ENCODE measurements around the gene FAM170B. TPM values are rescaled to one million over a fixed set of nuclear protein-coding genes. Genes with fewer than 3 reads are reported as not detected.

Gene FAM170B
- total RNA-seq, 1 experiment from 2014 or later, result not detected

DNA sequence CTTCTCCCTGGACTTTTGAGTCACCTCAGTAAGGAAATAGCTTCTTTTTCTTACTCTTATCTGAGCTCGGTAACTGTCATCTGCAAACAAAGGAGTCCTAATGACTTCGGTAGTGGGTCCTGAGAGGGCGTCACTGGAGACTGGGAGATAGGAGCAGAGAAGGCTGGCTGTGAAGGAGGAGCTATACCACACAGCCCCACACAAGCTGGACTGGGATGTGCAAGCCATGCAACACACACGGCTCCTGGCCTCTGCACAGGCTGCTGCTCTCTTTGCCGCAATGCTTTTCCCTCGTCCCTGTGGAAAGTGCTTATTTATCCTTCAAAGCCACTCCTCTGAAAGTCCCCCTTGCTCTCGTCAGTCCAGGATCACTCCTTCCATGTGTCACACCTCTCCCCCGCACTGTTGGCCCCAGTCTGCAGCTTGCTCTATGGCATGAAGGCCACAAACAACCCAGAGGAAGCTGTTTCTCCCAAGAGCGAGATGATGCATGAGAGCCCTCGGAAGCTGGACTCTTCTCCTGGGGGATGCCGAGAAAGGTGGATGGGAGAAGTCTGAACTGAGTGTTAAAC is 39.5 kb upstream of the FAM170B start:
- Histone ChIP-seq H3K9me3 (replicated peaks) (no peaks in the 10 kb centered on the region), H3K4me1 (replicated peaks) (peaks cover 19% of the 10 kb centered on the region), H3K27me3 (replicated peaks) (no peaks in the 10 kb centered on the region), H3K4me3 (no peak overlapping the region), H3K27ac (no peak overlapping the region), H3K36me3 (no peaks in the 10 kb centered on the region)
- no peak for DNase-seq (ENCODE audit: low read depth in 1 of 2, low spot score in 2 of 2)

DNA sequence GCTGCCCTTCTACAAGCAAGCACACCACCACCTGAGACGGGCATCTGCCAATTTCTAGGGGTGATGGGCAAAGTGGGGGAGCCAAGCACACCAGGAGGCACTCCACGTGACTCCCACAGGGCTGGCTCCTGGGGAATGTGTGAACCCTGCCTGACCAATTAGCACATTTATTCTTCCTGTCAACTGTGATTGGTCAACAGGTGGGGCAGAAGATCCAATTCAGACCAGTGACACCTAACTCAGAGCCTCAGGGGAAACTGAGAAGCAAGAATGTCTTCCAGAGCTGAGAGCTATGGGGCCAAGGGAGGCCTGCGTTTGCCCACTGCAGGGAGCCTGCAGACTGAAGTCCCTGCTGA is 38.9 kb upstream of the FAM170B start:
- Histone ChIP-seq H3K4me1 (replicated peaks) (peaks cover 14% of the 10 kb centered on the region), H3K9me3 (replicated peaks) (no peaks in the 10 kb centered on the region), H3K36me3 (no peaks in the 10 kb centered on the region), H3K27me3 (replicated peaks) (no peaks in the 10 kb centered on the region), H3K4me3 (no peak overlapping the region), H3K27ac (no peak overlapping the region)
- DNase-seq (ENCODE audit: low read depth in 1 of 2, low spot score in 2 of 2), result no peak

DNA sequence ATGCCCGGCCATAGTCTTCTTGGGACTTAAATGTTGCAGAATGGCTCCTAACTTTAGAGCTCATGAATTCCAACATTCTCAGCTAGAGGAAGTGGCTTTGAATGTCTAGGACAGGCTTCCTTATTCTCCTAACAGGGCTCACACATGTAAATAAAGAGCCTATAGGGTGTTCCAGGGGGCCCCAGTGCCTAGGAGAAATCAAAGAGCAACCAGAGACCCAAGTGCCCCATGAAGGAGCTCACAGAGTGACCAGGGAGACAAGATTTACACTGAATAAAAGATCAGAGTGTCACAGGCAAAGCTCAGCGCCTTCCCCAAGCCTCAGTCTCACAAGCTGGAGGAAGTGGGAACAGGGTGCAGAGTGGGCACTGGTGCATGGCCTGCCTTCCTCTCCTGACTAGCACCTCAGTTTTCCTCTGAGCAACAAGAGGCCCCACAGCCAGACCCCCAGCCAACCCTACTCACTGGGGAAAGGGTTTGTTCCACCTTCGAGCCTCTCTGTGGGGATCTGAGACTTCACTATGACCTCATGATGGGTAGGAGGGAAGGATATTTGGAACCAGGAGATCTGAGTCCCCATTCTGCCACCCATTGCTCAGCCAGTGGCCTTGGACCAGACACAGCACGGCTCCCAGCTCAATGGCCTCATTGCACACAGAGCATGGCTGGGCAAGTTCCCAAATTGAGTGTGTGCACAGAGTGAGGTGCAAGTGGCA is 38.4 kb upstream of the FAM170B start:
- no peaks in the 10 kb centered on the region for H3K27me3 ChIP-seq (replicated peaks)
- no peak for DNase-seq (ENCODE audit: low read depth in 1 of 2, low spot score in 2 of 2)
- no peak overlapping the region for H3K4me3 ChIP-seq
- no peaks in the 10 kb centered on the region for H3K36me3 ChIP-seq
- no peak overlapping the region for H3K27ac ChIP-seq
- no peaks in the 10 kb centered on the region for H3K9me3 ChIP-seq (replicated peaks)
- H3K4me1 ChIP-seq (replicated peaks), result peaks cover 9% of the 10 kb centered on the region

DNA sequence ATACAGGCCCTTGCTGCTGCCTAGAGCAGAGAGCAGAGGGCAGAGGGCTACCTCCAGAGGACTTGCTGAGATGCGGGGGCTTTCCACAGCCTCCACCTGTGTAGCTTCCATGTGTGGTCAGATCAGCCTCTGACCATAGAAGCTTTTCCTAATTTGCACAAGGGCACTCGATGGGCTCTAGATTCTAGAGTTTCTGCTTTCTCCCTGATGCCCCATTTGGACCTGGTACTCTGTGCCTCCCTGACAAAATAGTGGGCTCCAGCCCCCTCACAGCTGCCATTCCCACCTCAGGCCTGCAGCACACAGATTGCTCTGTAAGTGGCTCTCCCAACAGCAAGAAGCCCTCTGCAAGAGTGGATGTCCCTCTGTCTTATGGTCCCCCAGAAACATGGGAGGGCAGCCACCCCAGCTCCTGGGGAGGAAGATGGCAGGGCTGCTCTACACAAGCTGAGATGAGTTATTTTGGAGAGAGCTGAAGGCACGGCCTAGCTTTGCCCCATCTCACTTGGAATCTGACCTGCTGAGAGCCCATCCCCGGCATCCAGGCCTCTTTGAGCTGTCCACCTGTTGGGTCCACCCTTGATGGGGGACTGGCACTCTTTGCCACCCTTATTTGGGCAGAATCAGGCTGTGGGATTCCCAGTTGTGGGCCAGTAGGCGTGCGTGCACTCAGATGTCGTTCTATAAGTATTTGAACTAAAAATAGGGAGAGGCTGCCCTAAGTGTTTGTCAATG is 37.7 kb upstream of the FAM170B start:
- no peak for DNase-seq (ENCODE audit: low read depth in 1 of 2, low spot score in 2 of 2)
- Histone ChIP-seq H3K9me3 (replicated peaks) (no peaks in the 10 kb centered on the region), H3K27me3 (replicated peaks) (no peaks in the 10 kb centered on the region), H3K36me3 (no peaks in the 10 kb centered on the region), H3K4me3 (no peak overlapping the region), H3K4me1 (replicated peaks) (peaks cover 2% of the 10 kb centered on the region), H3K27ac (no peak overlapping the region)

DNA sequence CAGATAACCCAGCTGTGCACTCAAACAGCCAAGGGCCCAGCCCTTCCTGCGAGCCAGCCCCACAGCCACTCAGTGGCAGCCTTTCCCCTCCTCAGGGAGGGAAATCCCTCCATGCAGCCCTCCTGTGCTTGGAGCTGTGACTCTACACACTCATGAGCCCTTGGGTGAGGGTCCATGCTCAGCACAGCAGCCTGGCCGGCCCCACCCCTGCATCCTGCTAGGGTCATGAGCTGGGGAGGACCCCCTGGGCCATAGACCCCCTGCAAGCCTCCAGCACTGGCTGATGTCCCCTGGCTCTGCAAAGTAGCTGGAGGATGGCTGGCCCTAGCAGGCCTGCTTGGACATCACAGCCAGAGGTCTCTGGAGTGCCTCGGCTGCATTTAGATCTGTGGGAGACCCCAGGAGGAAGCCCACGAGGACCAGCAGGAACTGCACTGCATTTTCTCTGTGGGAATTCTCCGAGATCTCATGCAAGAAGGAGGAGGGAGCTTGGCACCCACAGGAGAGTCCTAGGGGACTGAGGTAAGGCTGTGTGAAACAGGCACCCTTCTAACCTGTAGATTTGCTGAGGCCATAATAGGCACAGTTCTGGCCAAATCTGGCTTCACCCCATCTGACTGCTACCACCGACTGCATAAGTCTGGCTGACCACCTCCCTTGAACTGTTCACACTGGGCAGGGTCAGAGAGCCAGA is 37.0 kb upstream of the FAM170B start:
- H3K27ac ChIP-seq, result no peak overlapping the region
- no peaks in the 10 kb centered on the region for H3K36me3 ChIP-seq
- no peaks in the 10 kb centered on the region for H3K27me3 ChIP-seq (replicated peaks)
- H3K9me3 ChIP-seq (replicated peaks), result no peaks in the 10 kb centered on the region
- no peaks in the 10 kb centered on the region for H3K4me1 ChIP-seq (replicated peaks)
- DNase-seq (ENCODE audit: low read depth in 1 of 2, low spot score in 2 of 2), result no peak
- no peak overlapping the region for H3K4me3 ChIP-seq

DNA sequence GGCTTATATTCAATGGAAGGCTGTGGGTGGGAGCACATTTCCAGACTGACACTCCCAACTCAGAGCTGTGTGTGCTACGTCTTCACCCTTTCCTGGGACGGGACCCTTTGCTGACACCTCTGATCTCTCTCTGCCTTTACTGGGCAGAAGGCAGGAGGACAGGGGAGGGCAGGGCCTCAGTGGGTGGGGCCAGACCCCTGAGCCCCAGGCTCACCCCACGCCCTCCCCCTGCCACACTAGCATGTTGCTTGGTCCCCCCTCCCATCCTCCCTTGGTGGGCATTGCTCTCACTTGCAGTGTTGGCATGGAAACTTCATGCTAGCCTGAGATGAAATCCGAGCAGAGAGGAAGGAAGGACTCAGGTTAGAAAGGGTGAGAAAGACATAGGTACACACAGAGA is 36.0 kb upstream of the FAM170B start:
- H3K27ac ChIP-seq, result no peak overlapping the region
- H3K4me3 ChIP-seq, result no peak overlapping the region
- H3K36me3 ChIP-seq, result no peaks in the 10 kb centered on the region
- H3K27me3 ChIP-seq (replicated peaks), result no peaks in the 10 kb centered on the region
- H3K4me1 ChIP-seq (replicated peaks), result no peaks in the 10 kb centered on the region
- no peak for DNase-seq (ENCODE audit: low read depth in 1 of 2, low spot score in 2 of 2)
- H3K9me3 ChIP-seq (replicated peaks), result no peaks in the 10 kb centered on the region

DNA sequence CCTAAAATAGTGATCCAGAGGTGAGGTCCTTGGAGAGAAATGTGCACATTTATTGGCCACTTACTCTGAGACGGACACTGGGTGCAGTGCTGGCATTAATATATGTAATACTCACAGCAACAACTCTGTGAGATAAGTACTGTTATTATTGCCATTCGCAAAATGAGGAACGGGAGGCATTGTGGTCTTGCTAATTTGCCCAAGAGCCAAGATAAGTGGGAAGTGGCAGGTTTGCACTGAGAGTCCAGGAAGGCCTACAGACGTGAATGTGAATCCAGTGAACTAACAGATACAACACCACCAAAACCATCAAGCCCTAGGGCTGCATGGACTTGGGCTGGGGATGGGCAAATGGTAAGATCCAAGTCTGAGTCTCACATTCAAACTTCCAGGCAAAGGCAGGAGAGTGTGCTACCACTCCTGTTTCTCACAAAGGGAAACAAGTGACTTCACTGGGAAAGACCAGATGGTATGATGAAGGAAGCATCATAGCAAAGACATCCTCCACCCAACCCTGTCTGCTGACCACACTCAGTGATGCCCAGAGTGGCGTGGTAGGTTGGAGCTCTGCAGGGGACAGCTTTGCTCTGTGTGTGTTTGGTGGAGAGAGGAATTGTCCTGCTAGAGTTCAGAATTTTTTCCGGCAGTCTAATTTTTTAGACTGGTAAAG is 35.1 kb upstream of the FAM170B start:
- H3K9me3 ChIP-seq (replicated peaks), result no peaks in the 10 kb centered on the region
- H3K4me1 ChIP-seq (replicated peaks), result peaks cover 2% of the 10 kb centered on the region
- DNase-seq (ENCODE audit: low read depth in 1 of 2, low spot score in 2 of 2), result no peak
- no peaks in the 10 kb centered on the region for H3K36me3 ChIP-seq
- H3K27ac ChIP-seq, result no peak overlapping the region
- no peak overlapping the region for H3K4me3 ChIP-seq
- H3K27me3 ChIP-seq (replicated peaks), result no peaks in the 10 kb centered on the region

DNA sequence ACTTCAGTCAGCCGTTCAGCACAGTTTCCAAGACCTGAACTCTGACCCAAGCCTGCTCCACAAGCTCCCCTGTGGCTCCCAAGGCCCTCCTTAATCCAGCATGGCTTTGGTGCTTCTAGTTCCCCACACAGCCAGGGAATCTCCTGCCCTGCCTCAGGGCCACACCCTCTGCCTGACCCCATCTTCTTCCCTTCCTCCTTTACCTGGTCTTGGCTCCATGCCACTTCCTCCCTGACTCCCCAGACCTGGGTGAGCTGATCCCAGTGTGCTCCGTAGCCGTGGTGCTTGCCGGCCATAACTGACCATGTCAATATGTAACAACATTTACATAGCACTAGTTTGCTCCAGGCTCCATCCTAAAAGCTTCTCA is 34.3 kb upstream of the FAM170B start:
- H3K9me3 ChIP-seq (replicated peaks), result no peaks in the 10 kb centered on the region
- H3K36me3 ChIP-seq, result no peaks in the 10 kb centered on the region
- H3K4me1 ChIP-seq (replicated peaks), result peaks cover 10% of the 10 kb centered on the region
- H3K27ac ChIP-seq, result no peak overlapping the region
- H3K4me3 ChIP-seq, result no peak overlapping the region
- no peak for DNase-seq (ENCODE audit: low read depth in 1 of 2, low spot score in 2 of 2)
- H3K27me3 ChIP-seq (replicated peaks), result no peaks in the 10 kb centered on the region

DNA sequence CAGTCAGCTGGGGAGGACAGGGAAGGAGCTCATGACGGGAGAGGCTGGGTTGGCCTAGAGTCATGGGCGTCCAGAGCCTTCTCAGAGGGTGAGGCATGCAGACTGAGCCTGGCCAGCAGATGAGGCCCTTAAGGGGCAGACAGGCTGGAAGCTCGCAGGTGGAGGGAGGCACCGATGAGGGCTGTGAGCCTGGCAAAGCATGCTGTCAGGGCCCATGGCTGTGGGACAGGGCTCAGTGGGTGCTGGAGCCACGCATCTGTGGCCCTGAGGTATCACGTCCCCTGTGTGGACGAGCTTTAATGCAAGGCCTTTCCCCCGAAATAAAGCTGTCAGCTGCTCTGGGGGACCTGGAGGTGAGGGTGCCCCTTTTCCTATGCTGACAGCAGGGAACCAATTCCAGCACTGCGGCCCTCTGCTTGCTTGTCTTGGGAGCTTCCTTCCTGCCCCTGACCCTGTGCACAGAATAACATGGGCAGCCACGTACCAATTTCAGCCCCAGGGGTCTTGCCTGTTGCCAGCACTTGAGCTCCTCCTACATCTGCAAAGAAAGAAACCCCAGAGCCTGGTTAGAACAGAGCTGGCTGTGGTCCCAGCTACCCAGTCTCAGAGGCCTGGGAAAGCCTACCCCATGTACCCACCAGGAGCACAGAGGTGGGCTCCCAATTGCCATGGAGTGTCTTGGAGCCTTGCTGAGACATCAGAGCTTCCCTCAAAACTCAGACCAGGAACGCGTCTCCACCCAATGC is 33.8 kb upstream of the FAM170B start:
- H3K27ac ChIP-seq, result no peak overlapping the region
- H3K4me1 ChIP-seq (replicated peaks), result peaks cover 10% of the 10 kb centered on the region
- no peak overlapping the region for H3K4me3 ChIP-seq
- no peak for DNase-seq (ENCODE audit: low read depth in 1 of 2, low spot score in 2 of 2)
- H3K36me3 ChIP-seq, result no peaks in the 10 kb centered on the region
- H3K9me3 ChIP-seq (replicated peaks), result no peaks in the 10 kb centered on the region
- no peaks in the 10 kb centered on the region for H3K27me3 ChIP-seq (replicated peaks)

DNA sequence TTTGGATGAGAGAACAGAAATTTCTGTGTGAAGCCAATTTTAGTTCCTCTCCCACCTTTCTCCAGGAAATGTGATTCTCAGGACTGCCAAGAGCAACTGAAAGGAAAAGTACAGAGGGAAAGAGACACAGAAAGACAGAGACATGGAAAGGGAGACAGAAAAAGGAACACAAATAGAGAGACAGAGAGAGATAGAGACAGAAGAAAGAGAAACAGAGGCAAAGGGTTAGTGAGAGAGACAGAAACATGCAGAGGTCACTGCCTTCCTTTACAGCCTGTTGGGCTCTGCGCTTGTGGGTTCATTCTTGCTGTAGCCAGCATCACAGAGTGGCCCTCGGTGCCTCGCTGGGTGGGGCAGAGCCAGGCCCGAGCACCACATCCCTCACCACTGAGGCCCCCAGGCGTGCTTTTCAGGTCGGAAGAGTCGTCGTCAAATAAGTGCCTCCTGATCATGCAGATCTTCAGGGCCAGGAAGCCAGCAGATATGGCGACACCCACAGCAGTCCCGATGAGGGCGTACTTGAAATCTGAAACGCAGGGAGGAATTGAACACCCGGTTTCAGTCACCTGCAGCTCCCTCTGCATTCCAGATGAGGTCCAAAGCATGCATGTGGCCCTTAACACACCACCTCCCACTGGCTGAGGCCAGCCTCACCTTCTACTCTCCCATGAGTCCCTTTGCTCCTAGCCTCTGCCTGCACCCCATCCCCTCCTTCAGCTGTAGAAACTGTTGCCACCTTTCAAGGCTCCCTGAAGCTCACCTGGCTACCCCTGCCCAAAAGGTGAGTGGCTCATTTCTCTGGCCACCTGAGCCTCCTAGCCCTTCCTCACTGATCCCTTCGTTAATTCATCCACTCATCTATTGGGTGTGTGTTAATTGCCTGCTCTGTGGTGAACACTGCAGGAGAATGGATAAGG is 32.9 kb upstream of the FAM170B start:
- no peak for DNase-seq (ENCODE audit: low read depth in 1 of 2, low spot score in 2 of 2)
- Histone ChIP-seq H3K36me3 (no peaks in the 10 kb centered on the region), H3K9me3 (replicated peaks) (no peaks in the 10 kb centered on the region)

DNA sequence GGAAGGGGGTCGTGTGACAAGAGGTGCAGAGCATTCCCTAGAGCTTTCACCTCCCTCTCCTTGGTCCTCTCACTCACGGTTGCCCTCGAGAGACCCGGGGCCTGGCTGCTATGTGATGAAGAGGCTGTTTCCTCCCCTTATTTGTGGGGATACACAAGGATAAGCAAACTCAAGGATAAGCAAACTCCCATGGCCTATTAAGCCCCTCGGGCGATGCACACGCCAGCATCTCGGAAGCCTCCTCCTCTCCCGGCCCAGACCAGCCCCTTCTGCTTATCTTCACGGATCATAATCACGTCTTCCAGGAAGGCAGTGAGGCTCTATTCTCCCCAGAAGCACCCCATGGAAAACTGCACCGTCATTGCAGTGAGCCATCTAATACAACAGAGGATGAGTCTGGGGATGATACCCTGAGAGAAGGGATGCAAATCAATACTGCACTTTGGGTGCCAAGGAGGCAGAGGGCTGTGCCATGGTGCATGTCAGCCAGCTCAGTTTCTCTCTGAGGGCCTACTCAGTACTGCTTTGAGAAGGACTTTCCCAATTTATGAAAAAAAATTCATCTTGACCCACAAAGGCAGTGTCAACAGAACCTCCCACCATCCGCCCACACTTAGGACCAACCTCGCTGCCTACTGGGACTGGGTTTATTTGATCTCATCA is 32.1 kb upstream of the FAM170B start:
- Histone ChIP-seq H3K4me1 (replicated peaks) (peaks cover 19% of the 10 kb centered on the region), H3K27ac (no peak overlapping the region), H3K9me3 (replicated peaks) (no peaks in the 10 kb centered on the region), H3K4me3 (no peak overlapping the region), H3K27me3 (replicated peaks) (no peaks in the 10 kb centered on the region), H3K36me3 (no peaks in the 10 kb centered on the region)
- DNase-seq (ENCODE audit: low read depth in 1 of 2, low spot score in 2 of 2), result no peak

More for the DNA sequence above, 32.9 kb upstream of the FAM170B start:
- H3K27me3 ChIP-seq (replicated peaks), result no peaks in the 10 kb centered on the region
- H3K4me3 ChIP-seq, result no peak overlapping the region
- peaks cover 13% of the 10 kb centered on the region for H3K4me1 ChIP-seq (replicated peaks)
- no peak overlapping the region for H3K27ac ChIP-seq

DNA sequence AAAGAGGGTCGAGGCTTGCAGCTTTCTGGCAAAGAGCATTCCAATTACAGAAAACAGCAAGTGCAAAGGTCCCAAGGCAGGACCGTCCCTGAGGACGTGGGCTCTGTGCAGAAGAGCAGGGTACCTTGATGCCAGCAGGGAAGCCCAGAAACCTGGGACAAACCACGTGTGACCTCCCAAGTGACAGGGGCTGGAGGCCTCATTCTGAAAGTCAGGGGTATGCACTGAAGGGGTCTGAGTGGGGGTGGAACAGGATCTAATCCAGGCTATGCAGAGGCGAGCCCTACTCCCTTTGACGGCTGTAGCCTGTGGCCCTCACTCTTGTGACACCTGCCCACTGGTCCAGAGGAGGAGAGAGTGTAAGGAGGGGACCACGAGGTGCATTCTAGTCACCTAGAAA is 31.4 kb upstream of the FAM170B start:
- Histone ChIP-seq H3K27me3 (replicated peaks) (no peaks in the 10 kb centered on the region), H3K36me3 (no peaks in the 10 kb centered on the region), H3K27ac (no peak overlapping the region), H3K4me3 (no peak overlapping the region), H3K9me3 (replicated peaks) (no peaks in the 10 kb centered on the region), H3K4me1 (replicated peaks) (peaks cover 19% of the 10 kb centered on the region)
- DNase-seq (ENCODE audit: low read depth in 1 of 2, low spot score in 2 of 2), result no peak
